CD14-positive monocyte (primary cell): ENCODE data around the gene NTM. TPM values are rescaled to one million over a fixed set of nuclear protein-coding genes. Genes with fewer than 3 reads are reported as not detected.

ENCODE experiments used
- DNase-seq, 3 donors: peaks; one replicate each; pipeline ENCODE4 v3.0.0-alpha.2; 2011 to 2022
- H2AFZ ChIP-seq: 2 replicates; pipeline ENCODE4 v1.6.0; 2012; ENCODE audit warnings: mild to moderate bottlenecking, low read depth, low read length, inconsistent platforms; ENCODE audit not compliant: insufficient read depth, poor library complexity, severe bottlenecking
- H3K27ac ChIP-seq, 2 donors: 1 replicate in 1 of 2; 2 replicates in 1 of 2; pipeline ENCODE4 v1.5.1; 2012 to 2013; ENCODE audit warnings: low read length in 2 of 2, control low read depth in 1 of 2, inconsistent platforms in 1 of 2, low read depth in 1 of 2, mild to moderate bottlenecking in 1 of 2
- H3K27me3 ChIP-seq, 2 donors: one replicate each; pipeline versions ENCODE4 v1.6.0 to v1.6.1; 2011 to 2013; ENCODE audit warnings: low read length in 2 of 2; ENCODE audit not compliant: control insufficient read depth in 2 of 2, insufficient read depth in 2 of 2
- H3K36me3 ChIP-seq, 2 donors: replicated peaks in 1 of 2; 1 replicate in 1 of 2; 2 replicates in 1 of 2; pipeline versions ENCODE4 v1.5.1 to v1.6.1; 2012 to 2013; ENCODE audit warnings: low read length in 2 of 2, control low read depth in 1 of 2, inconsistent platforms in 1 of 2, mild to moderate bottlenecking in 1 of 2; ENCODE audit not compliant: insufficient read depth in 2 of 2, control insufficient read depth in 1 of 2
- H3K4me1 ChIP-seq, 2 donors: 1 replicate in 1 of 2; 2 replicates in 1 of 2; pipeline versions ENCODE4 v1.5.1 to v1.6.1; 2012 to 2013; ENCODE audit warnings: low read length in 2 of 2, control low read depth in 1 of 2, inconsistent platforms in 1 of 2, mild to moderate bottlenecking in 1 of 2, moderate library complexity in 1 of 2; ENCODE audit not compliant: insufficient read depth in 2 of 2, control insufficient read depth in 1 of 2
- H3K4me2 ChIP-seq: replicated peaks from 2 replicates; pipeline ENCODE3; 2012; ENCODE audit warnings: low read length, moderate library complexity, mild to moderate bottlenecking; ENCODE audit not compliant: poor library complexity, severe bottlenecking; ENCODE audit errors: extremely low read depth
- H3K4me3 ChIP-seq, 3 experiments: fragments of 200-600 bp in 1 of 3; sonication (generic) in 1 of 3; replicated peaks in 1 of 3; 1 replicate in 2 of 3; 2 replicates in 1 of 3; pipeline ENCODE4 v1.5.1; 2011 to 2013; ENCODE audit warnings: low read length in 3 of 3, mild to moderate bottlenecking in 3 of 3, control low read depth in 2 of 3, low read depth in 2 of 3, inconsistent platforms in 1 of 3, moderate library complexity in 1 of 3
- H3K79me2 ChIP-seq: 2 replicates; pipeline ENCODE4 v1.6.0; 2012; ENCODE audit warnings: mild to moderate bottlenecking, control low read depth, inconsistent platforms, low read length, moderate library complexity; ENCODE audit not compliant: insufficient read depth
- H3K9ac ChIP-seq: 2 replicates; pipeline ENCODE4 v1.6.0; 2017; ENCODE audit warnings: low read length, mild to moderate bottlenecking; ENCODE audit not compliant: insufficient read depth, poor library complexity, severe bottlenecking
- H3K9me3 ChIP-seq, 2 donors: replicated peaks in 1 of 2; 1 replicate in 1 of 2; 2 replicates in 1 of 2; pipeline versions ENCODE4 v1.5.1 to v1.6.1; 2012 to 2013; ENCODE audit warnings: low read length in 2 of 2, control low read depth in 1 of 2; ENCODE audit not compliant: control insufficient read depth in 1 of 2, insufficient read depth in 1 of 2
- H4K20me1 ChIP-seq: 2 replicates; pipeline ENCODE4 v1.6.0; 2012; ENCODE audit warnings: mild to moderate bottlenecking, low read length, control low read depth, moderate library complexity; ENCODE audit not compliant: insufficient read depth
- H3K27ac Mint-ChIP-seq, 7 donors: one replicate each; pipeline ENCODE4 v1.8.0; 2020; ENCODE audit warnings: mild to moderate bottlenecking in 7 of 7, mixed read lengths in 7 of 7, moderate library complexity in 6 of 7, inconsistent platforms in 2 of 7
- H3K27me3 Mint-ChIP-seq, 3 donors: one replicate each; pipeline ENCODE4 v1.8.0; 2021 to 2022; ENCODE audit warnings: low read depth in 3 of 3, mild to moderate bottlenecking in 3 of 3, mixed read lengths in 3 of 3, moderate library complexity in 3 of 3, inconsistent platforms in 1 of 3
- H3K36me3 Mint-ChIP-seq, 2 donors: one replicate each; pipeline ENCODE4 v1.8.0; 2020; ENCODE audit warnings: mixed read lengths in 2 of 2, inconsistent platforms in 1 of 2, mild to moderate bottlenecking in 1 of 2
- H3K4me1 Mint-ChIP-seq: one replicate; pipeline ENCODE4 v1.8.0; 2020; ENCODE audit warnings: mild to moderate bottlenecking, mixed read lengths
- H3K4me3 Mint-ChIP-seq, 2 donors: one replicate each; pipeline ENCODE4 v1.8.0; 2020; ENCODE audit warnings: mild to moderate bottlenecking in 2 of 2, mixed read lengths in 2 of 2, moderate library complexity in 1 of 2
- H3K9me3 Mint-ChIP-seq, 7 donors: one replicate each; pipeline ENCODE4 v1.8.0; 2020 to 2022; ENCODE audit warnings: mixed read lengths in 7 of 7, mild to moderate bottlenecking in 6 of 7, moderate library complexity in 6 of 7, inconsistent platforms in 2 of 7
- CTCF ChIP-seq: fragments of 200-600 bp; IDR thresholded peaks from one replicate; pipeline ENCODE4 v1.8.0; 2022; ENCODE audit warnings: antibody characterized with exemption, mild to moderate bottlenecking
- WGBS: methylation state at CpG from one replicate; pipeline ENCODE4 v1.1.5; 2013; ENCODE audit warnings: missing lambda C conversion rate; ENCODE audit not compliant: insufficient coverage; 5-methylcytosine and 5-hydroxymethylcytosine counted together
- intact Hi-C, 2 donors: fragments of 100-400 bp; cut with micrococcal nuclease; formaldehyde crosslinking; loops; one replicate each; pipeline versions ENCODE4 v1.15.0 to v1.15.1; 2023
- polyA plus RNA-seq, 3 donors: library from polyadenylated mRNA; depleted of rRNA in 1 of 3; unstranded in 2 of 3; stranded (reverse) in 1 of 3; fragments of 300-500 nt in 2 of 3; fragments of >200 nt in 1 of 3; fragmentation: Illumina TruSeq in 2 of 3; gene quantifications; 1 replicate in 2 of 3; 2 replicates in 1 of 3; pipeline ENCODE4 v1.2.3, GENCODE V29; 2012 to 2021

Gene NTM
- polyA plus RNA-seq, 3 donors: not detected

DNA sequence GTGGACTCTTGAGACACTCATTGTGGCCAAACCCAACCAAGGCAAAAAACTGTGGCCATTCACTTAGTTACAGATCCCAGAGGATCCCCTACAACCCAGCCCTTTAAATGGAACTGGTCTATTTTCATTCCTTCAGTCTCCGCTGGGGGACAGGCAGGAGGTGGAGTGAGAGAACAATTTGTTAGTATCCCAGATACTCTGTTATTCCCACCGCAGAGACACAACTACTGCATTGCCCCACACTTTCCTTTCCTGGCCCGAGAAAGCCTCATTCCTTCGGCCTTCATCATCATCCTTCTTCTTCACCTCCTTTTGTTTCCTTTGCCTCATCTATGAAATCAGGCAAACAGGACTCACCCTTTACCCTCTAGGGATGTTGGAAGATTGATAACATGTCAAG is 191.1 kb downstream of the NTM start:
- H3K9me3 Mint-ChIP-seq: peaks cover 0 to 2% (median 0%) of the 10 kb centered on the region in 7 donors
- no peaks in the 10 kb centered on the region for H3K36me3 ChIP-seq
- 72% methylated on average over 2 of the region's 4 CpGs for WGBS
- H3K27ac Mint-ChIP-seq: no peak overlapping the region
- intact Hi-C loops: no loop called here
- H3K4me1 Mint-ChIP-seq: no peaks in the 10 kb centered on the region
- H3K27ac ChIP-seq: no peak overlapping the region
- H3K27me3 ChIP-seq: no peaks in the 10 kb centered on the region
- no peak for DNase-seq
- H3K79me2 ChIP-seq: no peaks in the 10 kb centered on the region
- no peak for TF ChIP-seq CTCF
- peaks cover 2 to 7% (median 4%) of the 10 kb centered on the region in 3 donors for H3K27me3 Mint-ChIP-seq
- no peak overlapping the region for H2AFZ ChIP-seq
- H3K4me3 ChIP-seq: no peak overlapping the region
- H3K4me2 ChIP-seq: no peak overlapping the region
- H3K9me3 ChIP-seq: no peaks in the 10 kb centered on the region
- H3K4me1 ChIP-seq: no peaks in the 10 kb centered on the region
- H3K4me3 Mint-ChIP-seq: no peak overlapping the region
- H3K36me3 Mint-ChIP-seq: no peaks in the 10 kb centered on the region
- H3K9ac ChIP-seq: no peak overlapping the region
- H4K20me1 ChIP-seq: no peaks in the 10 kb centered on the region

DNA sequence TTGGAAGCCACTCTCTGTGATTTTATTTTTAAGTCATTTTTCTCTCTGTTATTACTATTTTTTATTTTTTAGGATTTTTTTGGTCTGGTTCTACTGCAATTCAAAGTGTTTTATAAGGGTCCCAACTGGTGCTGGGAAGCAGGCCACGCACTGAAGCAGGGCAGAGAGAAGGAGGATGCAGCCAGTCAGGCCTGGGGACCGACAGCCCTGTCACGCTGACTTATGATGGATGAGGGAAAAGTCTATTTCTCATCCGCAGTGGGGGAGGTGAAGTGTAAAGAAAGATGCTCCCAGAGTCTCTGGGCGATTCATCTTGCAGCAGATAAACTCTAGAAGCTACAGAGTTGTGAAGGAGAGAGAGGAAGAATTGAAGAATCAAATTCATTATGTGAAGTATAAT is 191.6 kb downstream of the NTM start:
- Histone ChIP-seq H3K36me3 (no peaks in the 10 kb centered on the region), H3K9ac (no peak overlapping the region), H4K20me1 (no peaks in the 10 kb centered on the region), H3K27ac (no peak overlapping the region), H3K9me3 (no peaks in the 10 kb centered on the region), H2AFZ (no peak overlapping the region), H3K4me3 (no peak overlapping the region), H3K4me2 (no peak overlapping the region), H3K79me2 (no peaks in the 10 kb centered on the region), H3K4me1 (no peaks in the 10 kb centered on the region), H3K27me3 (no peaks in the 10 kb centered on the region)
- no peak for TF ChIP-seq CTCF
- Mint-ChIP-seq H3K9me3 (peaks cover 0 to 2% (median 0%) of the 10 kb centered on the region in 7 donors), H3K27ac (no peak overlapping the region), H3K4me1 (no peaks in the 10 kb centered on the region), H3K36me3 (no peaks in the 10 kb centered on the region), H3K27me3 (peaks cover 2 to 5% (median 3%) of the 10 kb centered on the region in 3 donors), H3K4me3 (no peak overlapping the region)
- 90% methylated on average over 4 of the region's 5 CpGs for WGBS
- intact Hi-C loops: no loop called here
- no peak for DNase-seq
